Activated T-helper 2 cell treated with anti-CD3 and anti-CD28 coated beads, Interferon-gamma antibody, Interleukin-2, Interleukin-4, amounts not matched to agents 10 μg/mL and 5 μg/mL and 100 μg/mL, durations not matched to agents 14 hours and 24 hours and 36 hours (primary cell): ENCODE measurements around the gene ACO2. TPM values are rescaled to one million over a fixed set of nuclear protein-coding genes. Genes with fewer than 3 reads are reported as not detected.

ENCODE experiments used
- DNase-seq: peaks from one replicate; pipeline ENCODE4 v3.0.0; 2021; ENCODE audit warnings: low spot score
- H3K27ac Mint-ChIP-seq: one replicate; pipeline ENCODE4 v1.8.0; 2021; ENCODE audit warnings: mixed read lengths
- H3K27me3 Mint-ChIP-seq: one replicate; pipeline ENCODE4 v1.8.0; 2021; ENCODE audit warnings: low read depth, mixed read lengths
- H3K36me3 Mint-ChIP-seq: one replicate; pipeline ENCODE4 v1.8.0; 2021; ENCODE audit warnings: low read depth, mixed read lengths
- H3K4me1 Mint-ChIP-seq: one replicate; pipeline ENCODE4 v1.8.0; 2021; ENCODE audit warnings: low read depth, mixed read lengths
- H3K4me3 Mint-ChIP-seq: one replicate; pipeline ENCODE4 v1.8.0; 2021; ENCODE audit warnings: low read depth, mild to moderate bottlenecking, moderate library complexity, mixed read lengths
- H3K9me3 Mint-ChIP-seq: one replicate; pipeline ENCODE4 v1.8.0; 2021; ENCODE audit warnings: mixed read lengths
- intact Hi-C: fragments of 100-400 bp; cut with micrococcal nuclease; formaldehyde crosslinking; loops from one replicate; pipeline ENCODE4 v1.15.1; 2023
- total RNA-seq: library from RNA; stranded (reverse); gene quantifications from 2 replicates; pipeline ENCODE4 v1.2.3, GENCODE V29; 2022

The ACO2 gene
- total RNA-seq, 1 donor from 2014 or later = 94.1 TPM

DNA sequence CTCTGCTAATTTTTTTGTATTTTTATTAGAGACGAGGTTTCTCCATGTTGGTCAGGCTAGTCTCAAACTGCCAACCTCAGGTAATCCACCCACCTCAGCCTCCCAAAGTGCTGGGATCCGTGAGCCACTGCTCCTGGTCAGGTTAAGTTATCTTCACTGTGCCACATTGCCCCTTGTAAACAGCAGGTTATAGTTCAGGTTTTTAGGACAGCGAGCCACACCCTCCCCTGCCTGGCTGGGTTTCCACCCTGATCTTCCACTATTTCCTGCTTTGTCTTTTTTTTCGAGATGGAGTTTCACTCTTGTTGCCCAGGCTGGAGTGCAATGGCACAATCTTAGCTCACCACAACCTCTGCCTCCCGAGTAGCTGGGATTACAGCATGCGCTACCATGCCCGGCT, 16.1 kb downstream of the ACO2 start:
- intact Hi-C loops = no loop called here
- DNase-seq = no peak
- Mint-ChIP-seq H3K9me3 (no peaks in the 10 kb centered on the region), H3K27me3 (no peaks in the 10 kb centered on the region), H3K4me1 (peaks cover 12% of the 10 kb centered on the region), H3K27ac (no peak overlapping the region), H3K36me3 (no peaks in the 10 kb centered on the region), H3K4me3 (no peak overlapping the region)

DNA sequence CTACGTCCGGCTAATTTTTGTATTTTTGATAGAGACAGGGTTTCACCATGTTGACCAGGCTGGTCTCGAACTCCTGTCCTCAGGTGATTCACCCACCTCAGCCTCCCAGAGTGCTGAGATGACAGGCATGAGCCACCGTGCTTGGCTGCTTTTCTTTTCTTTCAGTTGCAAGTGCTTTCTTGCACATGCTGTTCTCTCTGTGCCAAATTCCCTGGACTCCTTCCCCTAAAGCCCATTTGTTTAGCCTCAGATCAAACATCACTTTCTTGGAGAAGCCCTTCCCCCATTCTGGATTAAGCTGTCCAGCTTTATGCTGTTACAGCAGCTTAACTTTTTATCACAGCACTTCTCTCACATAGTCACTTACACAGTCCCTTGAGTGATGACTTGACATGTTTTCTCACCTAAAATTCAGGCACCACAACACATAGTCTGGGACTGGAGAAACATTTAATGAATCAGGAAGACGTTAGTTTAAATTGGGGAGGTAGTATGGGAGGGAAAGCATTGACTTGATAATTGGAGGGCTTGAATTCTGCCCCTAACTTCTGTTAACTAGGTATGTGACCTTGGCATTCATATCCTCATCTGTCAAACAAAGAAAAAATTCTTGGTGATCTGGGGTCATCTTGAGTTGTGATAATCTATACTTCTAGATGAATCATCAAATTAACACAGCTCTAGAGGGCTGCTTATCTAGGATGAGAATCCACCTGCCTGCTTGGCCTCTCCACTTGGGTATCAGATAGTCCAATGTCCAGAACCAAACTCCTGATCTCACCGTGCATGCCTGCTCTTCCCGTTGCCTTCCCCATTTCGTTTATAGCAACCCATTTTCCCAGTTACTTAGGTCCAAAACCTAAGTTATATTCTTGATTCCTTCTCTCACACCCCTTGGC, 18.4 kb downstream of the ACO2 start:
- intact Hi-C loops = no loop called here
- Mint-ChIP-seq H3K9me3 (no peaks in the 10 kb centered on the region), H3K4me3 (no peak overlapping the region), H3K36me3 (no peaks in the 10 kb centered on the region), H3K27me3 (no peaks in the 10 kb centered on the region), H3K27ac (no peak overlapping the region), H3K4me1 (peaks cover 11% of the 10 kb centered on the region)
- no peak for DNase-seq

DNA sequence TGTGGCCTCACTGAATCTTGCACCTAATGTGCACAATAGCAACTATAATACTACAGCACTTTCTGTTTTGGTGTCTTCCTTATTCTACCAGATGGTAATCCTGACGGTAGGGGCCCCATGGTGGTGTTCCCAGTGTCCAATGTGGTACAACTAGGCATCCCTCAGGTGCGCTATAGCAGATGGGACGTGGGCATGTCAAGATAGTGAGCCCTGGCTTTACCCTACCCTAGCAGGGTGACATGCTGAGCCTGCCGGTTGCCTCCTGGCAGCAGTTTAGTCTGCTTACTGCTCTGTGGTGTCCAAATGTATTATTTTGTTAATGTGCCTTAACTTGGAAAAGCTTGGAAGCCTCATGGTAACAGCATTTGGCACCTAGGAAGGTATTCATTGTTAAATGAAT, 19.2 kb downstream of the ACO2 start:
- H3K27ac Mint-ChIP-seq = no peak overlapping the region
- no peaks in the 10 kb centered on the region for H3K9me3 Mint-ChIP-seq
- H3K4me1 Mint-ChIP-seq = peaks cover 6% of the 10 kb centered on the region
- DNase-seq = no peak
- H3K36me3 Mint-ChIP-seq = no peaks in the 10 kb centered on the region
- intact Hi-C loops = no loop called here
- H3K4me3 Mint-ChIP-seq = no peak overlapping the region
- H3K27me3 Mint-ChIP-seq = no peaks in the 10 kb centered on the region

DNA sequence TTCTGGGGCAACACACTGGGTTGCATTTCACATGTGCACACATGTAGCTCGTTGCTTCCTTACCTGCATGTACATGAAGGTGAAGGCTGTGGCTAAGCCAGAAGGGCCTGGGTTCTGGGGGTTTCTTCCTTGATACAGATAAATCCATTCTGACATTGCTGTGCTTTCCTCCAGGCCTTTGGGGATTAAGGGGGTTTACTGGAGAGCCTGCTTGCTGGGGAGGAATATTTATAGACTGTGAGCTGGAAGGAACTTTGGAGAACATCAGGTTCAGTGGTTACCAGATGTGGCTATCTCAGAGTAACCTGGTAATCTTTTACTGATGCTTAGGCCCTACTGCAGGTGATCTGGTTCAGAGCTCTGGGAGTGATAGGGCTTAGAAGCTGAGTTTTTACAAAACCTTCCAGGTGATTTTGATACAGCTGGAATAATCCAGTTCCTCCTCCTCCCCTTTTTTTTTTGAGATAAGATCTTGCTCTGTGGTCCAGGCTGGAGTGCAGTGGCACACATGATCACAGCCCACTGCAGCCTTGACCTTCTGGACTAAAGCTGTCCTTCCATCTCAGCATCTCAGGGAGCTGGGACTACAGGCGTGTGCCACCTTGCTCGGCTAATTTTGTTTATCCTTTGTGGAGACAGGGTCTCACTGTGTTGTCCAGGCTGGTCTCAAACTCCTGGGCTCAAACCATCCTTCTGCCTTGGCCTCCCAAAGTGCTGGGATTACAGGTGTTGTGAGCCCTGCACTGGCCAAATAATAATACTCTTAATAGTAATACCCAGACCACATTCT, 19.9 kb downstream of the ACO2 start:
- Mint-ChIP-seq H3K36me3 (no peaks in the 10 kb centered on the region), H3K9me3 (no peaks in the 10 kb centered on the region), H3K27me3 (no peaks in the 10 kb centered on the region), H3K4me3 (no peak overlapping the region), H3K4me1 (peaks cover 6% of the 10 kb centered on the region), H3K27ac (peak overlapping the region; percentile 46)
- no peak for DNase-seq
- intact Hi-C loops = no loop called here

DNA sequence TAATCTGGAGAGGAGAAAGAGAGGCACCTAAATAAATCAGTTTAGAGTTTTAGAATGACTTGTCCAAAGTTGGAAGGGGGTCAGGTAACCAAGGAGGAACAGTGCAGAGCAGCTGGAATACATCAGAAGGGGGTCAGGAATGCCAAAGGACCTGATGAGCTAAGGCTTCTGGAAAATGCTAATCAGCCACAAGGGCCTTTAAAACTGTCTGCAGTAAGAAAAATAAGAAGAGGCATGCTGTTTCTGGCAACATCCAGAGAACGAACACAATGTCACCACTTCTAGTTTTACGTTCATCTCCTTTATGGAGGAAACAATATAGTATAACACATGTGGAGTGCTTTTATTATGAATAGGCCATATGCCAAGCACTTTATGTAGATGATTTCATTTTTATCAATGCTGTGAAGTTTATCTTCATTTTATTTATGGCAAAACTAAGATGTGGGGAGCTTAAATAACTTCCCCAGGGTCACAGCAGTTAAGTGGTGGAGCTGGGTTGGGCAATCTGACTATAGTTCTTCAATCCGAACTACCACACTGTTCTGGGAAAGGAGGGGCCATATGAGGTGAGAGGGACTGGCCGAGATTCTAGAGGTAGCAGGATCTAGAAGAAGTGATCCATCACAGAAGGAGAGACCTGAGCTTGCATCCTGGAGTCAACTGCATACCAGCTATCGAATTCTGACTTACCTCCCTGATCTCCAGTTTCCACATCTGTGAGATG, 22.6 kb downstream of the ACO2 start:
- Mint-ChIP-seq H3K4me1 (peaks cover 4% of the 10 kb centered on the region), H3K9me3 (no peaks in the 10 kb centered on the region), H3K27me3 (no peaks in the 10 kb centered on the region), H3K36me3 (no peaks in the 10 kb centered on the region), H3K4me3 (no peak overlapping the region), H3K27ac (no peak overlapping the region)
- DNase-seq = no peak
- intact Hi-C loops = no loop called here

DNA sequence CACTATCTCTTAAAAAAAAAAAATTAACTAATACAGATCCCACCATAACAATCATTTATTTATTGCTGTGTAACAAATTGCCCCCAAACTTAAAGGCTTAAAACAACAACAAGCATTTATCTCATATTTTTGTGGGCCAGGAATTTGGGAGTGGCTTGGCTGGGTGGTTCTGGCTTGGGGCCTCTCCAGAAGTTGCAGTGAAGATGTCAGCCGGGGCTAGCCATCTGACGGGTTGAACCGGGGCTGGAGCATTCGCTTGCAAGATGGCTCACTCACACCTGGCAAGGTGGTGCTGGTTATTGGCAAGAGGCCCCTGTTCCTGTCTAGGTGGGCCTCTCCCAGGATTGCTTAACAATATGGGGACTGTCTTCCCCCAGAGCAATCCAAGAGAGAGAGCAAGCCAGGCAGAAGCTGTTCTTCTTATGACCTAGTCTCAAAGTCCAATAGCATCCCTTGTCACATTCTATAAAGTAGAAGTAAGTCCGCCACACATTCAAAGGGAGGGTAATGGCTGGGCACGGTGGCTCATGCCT, 29.5 kb downstream of the ACO2 start:
- Mint-ChIP-seq H3K27me3 (no peaks in the 10 kb centered on the region), H3K27ac (no peak overlapping the region)
- intact Hi-C loops = no loop called here

DNA sequence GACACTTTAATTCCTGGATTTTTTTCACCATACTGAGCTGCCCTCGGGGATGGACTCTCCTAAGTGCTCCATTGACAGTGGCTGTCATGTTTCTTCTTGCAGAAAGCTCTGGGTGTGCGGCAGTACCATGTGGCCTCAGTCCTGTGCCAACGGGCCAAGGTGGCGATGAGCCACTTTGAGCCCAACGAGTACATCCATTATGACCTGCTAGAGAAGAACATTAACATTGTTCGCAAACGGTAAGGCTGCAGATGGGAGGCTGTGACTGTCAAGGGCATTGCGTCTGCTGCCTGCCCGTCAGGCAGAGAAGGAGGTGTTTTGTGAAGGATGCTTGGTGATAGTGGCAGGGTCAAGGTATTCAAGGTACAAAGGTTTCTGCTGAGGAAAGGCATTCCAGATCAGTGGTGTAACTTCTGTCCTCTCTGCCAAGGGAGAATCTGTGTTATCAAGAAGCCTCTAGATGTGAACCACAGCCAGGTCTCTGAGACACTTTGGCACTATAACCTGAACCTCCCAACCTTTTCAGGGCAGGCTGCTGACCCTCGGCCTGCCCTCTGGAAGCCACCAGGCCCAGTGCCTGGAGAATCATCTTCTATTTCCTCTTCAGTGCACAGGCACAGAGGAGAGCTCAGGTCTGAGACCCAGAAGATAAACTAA, 30.8 kb downstream of the ACO2 start:
- Mint-ChIP-seq H3K27me3 (no peaks in the 10 kb centered on the region), H3K4me3 (no peak overlapping the region), H3K9me3 (no peaks in the 10 kb centered on the region), H3K36me3 (peaks cover 20% of the 10 kb centered on the region), H3K4me1 (no peaks in the 10 kb centered on the region), H3K27ac (no peak overlapping the region)
- no peak for DNase-seq
- intact Hi-C loops = no loop called here

More for the DNA sequence above, 29.5 kb downstream of the ACO2 start:
- DNase-seq = no peak
- no peak overlapping the region for H3K4me3 Mint-ChIP-seq
- H3K36me3 Mint-ChIP-seq = peaks cover 16% of the 10 kb centered on the region
- H3K9me3 Mint-ChIP-seq = no peaks in the 10 kb centered on the region
- no peaks in the 10 kb centered on the region for H3K4me1 Mint-ChIP-seq

DNA sequence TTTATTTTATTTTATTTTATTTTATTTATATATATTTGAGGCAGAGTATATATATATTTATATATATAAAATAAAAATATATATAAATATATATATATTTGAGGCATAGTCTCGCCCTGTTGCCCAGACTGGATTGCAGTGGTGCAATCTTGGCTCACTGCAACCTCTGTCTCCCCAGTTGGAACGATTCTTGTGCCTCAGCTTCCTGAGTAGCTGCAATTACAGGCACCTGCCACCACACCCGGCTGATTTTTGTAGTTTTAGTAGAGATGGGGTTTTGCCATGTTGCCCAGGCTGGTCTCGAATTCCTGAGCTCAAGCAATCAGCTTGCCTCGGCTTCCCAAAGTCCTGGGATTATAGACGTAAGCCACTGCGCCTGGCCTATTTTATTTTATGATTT, 31.4 kb downstream of the ACO2 start:
- no peaks in the 10 kb centered on the region for H3K4me1 Mint-ChIP-seq
- no peak overlapping the region for H3K4me3 Mint-ChIP-seq
- no peak overlapping the region for H3K27ac Mint-ChIP-seq
- DNase-seq = no peak
- intact Hi-C loops = no loop called here
- H3K27me3 Mint-ChIP-seq = no peaks in the 10 kb centered on the region
- no peaks in the 10 kb centered on the region for H3K9me3 Mint-ChIP-seq
- H3K36me3 Mint-ChIP-seq = peaks cover 21% of the 10 kb centered on the region

DNA sequence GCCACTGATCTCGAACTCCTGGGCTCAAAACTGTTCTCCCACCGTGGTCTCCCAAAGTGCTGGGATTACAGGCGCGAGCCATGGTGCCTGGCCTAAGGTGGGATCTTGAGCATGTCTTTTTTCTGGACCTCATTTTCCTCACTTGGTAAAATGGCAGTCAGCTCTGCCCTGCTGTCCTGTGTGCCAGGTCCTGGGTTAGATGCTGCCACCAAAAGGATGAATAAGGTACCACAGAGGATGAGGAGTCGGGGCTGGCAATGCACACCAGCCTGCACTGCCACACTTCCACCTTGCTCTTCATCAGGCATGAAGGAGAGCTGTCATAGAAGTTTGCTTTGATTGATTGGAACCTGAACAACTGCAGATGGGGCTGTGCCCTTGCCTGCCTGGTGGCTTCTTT, 32.3 kb downstream of the ACO2 start:
- intact Hi-C loops = no loop called here
- Mint-ChIP-seq H3K4me1 (no peaks in the 10 kb centered on the region), H3K27ac (no peak overlapping the region), H3K36me3 (peaks cover 21% of the 10 kb centered on the region), H3K27me3 (no peaks in the 10 kb centered on the region), H3K9me3 (no peaks in the 10 kb centered on the region), H3K4me3 (no peak overlapping the region)
- no peak for DNase-seq

DNA sequence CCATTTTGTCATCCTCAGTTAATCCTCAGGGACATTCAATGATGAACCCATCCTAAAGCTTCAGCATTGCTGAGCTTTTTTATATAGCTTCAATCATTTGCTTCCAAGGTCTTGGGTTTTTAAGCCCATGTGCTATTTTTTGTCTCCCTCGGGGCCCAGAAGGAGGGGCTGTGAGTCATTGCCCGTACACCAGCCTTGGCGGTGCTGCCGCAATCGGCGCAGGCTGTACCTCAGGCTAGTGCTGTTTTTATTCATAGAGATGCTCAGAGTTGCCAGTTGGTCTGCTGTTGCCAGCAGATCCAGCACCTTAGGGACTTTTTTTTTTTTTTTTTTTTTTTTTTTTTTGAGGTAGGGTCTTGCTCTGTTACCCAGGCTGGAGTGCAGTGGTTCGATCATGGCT, 35.5 kb downstream of the ACO2 start:
- Mint-ChIP-seq H3K27ac (no peak overlapping the region), H3K36me3 (peaks cover 30% of the 10 kb centered on the region), H3K4me1 (no peaks in the 10 kb centered on the region), H3K27me3 (no peaks in the 10 kb centered on the region), H3K9me3 (no peaks in the 10 kb centered on the region), H3K4me3 (no peak overlapping the region)
- intact Hi-C loops = no loop called here
- DNase-seq = no peak

DNA sequence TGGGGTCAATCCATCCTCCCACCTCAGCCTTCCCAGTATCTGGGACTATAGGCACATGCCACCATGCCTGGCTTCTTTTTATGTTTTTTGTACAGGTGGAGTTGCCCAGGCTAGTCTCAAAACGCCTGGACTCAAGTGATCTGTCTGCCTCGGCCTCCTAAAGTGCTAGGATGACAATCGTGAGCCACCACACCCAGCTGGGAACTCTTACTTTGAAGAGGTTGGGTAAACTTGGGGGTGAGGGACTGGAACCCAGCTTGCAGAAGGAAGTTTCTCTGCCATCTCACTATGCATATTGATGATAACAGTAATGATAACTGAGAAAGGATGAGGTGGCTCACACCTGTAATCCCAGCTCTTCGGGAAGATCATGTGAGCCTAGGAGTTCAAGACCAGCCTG, 35.9 kb downstream of the ACO2 start:
- no peak for DNase-seq
- Mint-ChIP-seq H3K4me1 (no peaks in the 10 kb centered on the region), H3K9me3 (no peaks in the 10 kb centered on the region), H3K36me3 (peaks cover 29% of the 10 kb centered on the region), H3K4me3 (no peak overlapping the region), H3K27ac (no peak overlapping the region), H3K27me3 (no peaks in the 10 kb centered on the region)
- intact Hi-C loops = no loop called here

DNA sequence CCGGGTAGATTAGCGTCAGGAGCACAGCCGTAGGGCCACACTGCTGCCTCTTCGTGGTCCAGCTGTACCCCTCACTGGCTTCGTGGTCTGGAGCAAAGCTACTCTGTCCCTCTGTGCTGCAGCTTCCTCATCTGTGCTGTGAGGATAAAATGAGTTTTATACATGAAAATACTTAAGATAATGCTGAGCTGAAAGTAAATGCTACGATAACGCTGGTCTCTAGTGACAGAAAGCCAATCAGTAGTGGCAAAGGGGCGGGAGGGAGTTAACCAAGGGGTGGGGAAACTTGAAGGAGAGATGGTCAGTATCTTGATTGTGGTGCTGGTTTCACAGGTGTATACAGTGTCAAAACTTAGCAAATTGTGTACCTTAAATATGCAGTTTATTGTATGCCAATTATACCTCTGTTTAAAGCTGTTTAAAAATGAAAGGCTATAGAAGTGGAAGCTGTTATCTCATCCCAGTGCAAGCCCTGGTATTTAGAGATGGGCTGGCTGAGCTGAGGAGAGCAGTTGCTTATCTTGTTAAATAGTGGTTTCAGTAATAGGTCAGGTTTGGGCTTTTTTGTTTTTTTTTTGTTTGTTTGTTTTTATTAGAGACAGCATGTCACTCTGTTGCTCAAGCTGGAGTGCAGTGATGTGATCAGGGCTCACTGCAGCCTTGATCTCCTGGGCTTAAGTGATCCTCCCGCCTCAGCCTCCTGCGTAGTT, 36.7 kb downstream of the ACO2 start:
- Mint-ChIP-seq H3K27me3 (no peaks in the 10 kb centered on the region), H3K9me3 (no peaks in the 10 kb centered on the region), H3K4me1 (no peaks in the 10 kb centered on the region), H3K36me3 (peaks cover 31% of the 10 kb centered on the region), H3K27ac (no peak overlapping the region), H3K4me3 (no peak overlapping the region)
- no peak for DNase-seq
- intact Hi-C loops = no loop called here
